GM12865 (cell line): ENCODE results near the gene PPP2R5D.

Experiments
- DNase-seq: peaks from one replicate; pipeline ENCODE4 v3.0.0; 2010; ENCODE audit warnings: low read depth
- H3K4me3 ChIP-seq: 2 replicates; pipeline ENCODE4 v1.5.1; 2011; ENCODE audit warnings: mild to moderate bottlenecking, low read depth, low read length, control low read depth
- CTCF ChIP-seq: IDR thresholded peaks from 2 replicates; pipeline ENCODE4 v1.5.1; 2011; ENCODE audit warnings: low read length, control low read depth, low read depth, inconsistent platforms; ENCODE audit not compliant: insufficient read depth; ENCODE audit errors: missing control alignments

Gene PPP2R5D

GRCh38 chr6:43007126-43007525 is 22.8 kb downstream of the PPP2R5D start:
- no peak for TF ChIP-seq CTCF
- no peak for DNase-seq
- H3K4me3 ChIP-seq: no peak overlapping the region

- DNase-seq: peak; percentile 57
- no peak overlapping the region for H3K4me3 ChIP-seq
- TF ChIP-seq CTCF: peak; percentile 46
These were observed 24.8 kb downstream of the PPP2R5D start for GRCh38 chr6:43009124-43009523.

GRCh38 chr6:43011207-43011606 is 26.8 kb downstream of the PPP2R5D start:
- no peak overlapping the region for H3K4me3 ChIP-seq
- TF ChIP-seq CTCF: no peak

GRCh38 chr6:43012364-43012763 is 28.0 kb downstream of the PPP2R5D start:
- no peak for TF ChIP-seq CTCF
- H3K4me3 ChIP-seq: peak overlapping the region; percentile 94
- DNase-seq: no peak

More at GRCh38 chr6:43011207-43011606, 26.8 kb downstream of the PPP2R5D start:
- no peak for DNase-seq

GRCh38 chr6:43013097-43013842 is 28.9 kb downstream of the PPP2R5D start:
- peak overlapping the region; percentile 94 for H3K4me3 ChIP-seq
- TF ChIP-seq CTCF: no peak
- no peak for DNase-seq

- peak within 1 kb of the TSS; percentile 94 for H3K4me3 ChIP-seq
- no peak for TF ChIP-seq CTCF
- DNase-seq: peak; percentile 100
These were observed 29.6 kb downstream of the PPP2R5D start, which contains the start of the genes KLHDC3 and MEA1 for GRCh38 chr6:43013843-43014433. Gene KLHDC3 (plus strand): TSS chr6:43014249. CDS start chr6:43017193, 2,944 bp downstream. Gene MEA1 (minus strand): TSS chr6:43013946. CDS start chr6:43013813, 133 bp downstream.
